ENCODE data around the gene YPEL4.

YPEL4 gene

DNA sequence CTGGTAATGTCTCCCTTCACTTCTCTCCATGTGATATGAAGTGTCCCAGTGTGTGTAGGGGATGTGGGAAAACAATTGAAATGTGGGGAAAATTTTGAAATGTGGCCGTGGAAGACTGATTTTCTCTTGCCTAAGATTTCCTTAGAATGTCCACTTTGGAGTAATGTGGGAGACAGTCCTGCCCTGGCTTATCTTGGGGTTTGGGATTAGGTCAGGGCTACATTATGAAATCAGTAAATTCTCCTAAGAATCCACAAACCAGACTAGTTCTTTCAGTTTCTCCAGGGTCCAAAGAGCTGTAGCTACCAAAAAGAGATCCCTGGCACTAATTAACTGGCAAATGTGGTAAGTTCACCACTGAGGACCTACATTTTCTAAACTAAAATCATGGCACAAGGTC, 22.8 kb downstream of the YPEL4 start:
- no peak for DNase-seq (ENCODE audit: low spot score)
- in situ Hi-C loops (cut with MboI; ENCODE audit: low pct_unique_long_range_greater_than_20kb, low sequenced_read_pairs, unreplicated experiment): loop anchor here (25.0 kb wide), 1 partner anchor 265 kb away; no protein-coding TSS in a partner anchor
- TF ChIP-seq, protein P1, sequence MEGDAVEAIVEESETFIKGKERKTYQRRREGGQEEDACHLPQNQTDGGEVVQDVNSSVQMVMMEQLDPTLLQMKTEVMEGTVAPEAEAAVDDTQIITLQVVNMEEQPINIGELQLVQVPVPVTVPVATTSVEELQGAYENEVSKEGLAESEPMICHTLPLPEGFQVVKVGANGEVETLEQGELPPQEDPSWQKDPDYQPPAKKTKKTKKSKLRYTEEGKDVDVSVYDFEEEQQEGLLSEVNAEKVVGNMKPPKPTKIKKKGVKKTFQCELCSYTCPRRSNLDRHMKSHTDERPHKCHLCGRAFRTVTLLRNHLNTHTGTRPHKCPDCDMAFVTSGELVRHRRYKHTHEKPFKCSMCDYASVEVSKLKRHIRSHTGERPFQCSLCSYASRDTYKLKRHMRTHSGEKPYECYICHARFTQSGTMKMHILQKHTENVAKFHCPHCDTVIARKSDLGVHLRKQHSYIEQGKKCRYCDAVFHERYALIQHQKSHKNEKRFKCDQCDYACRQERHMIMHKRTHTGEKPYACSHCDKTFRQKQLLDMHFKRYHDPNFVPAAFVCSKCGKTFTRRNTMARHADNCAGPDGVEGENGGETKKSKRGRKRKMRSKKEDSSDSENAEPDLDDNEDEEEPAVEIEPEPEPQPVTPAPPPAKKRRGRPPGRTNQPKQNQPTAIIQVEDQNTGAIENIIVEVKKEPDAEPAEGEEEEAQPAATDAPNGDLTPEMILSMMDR (IDR thresholded peaks at IDR 0.05; ENCODE audit: extremely low read depth, insufficient read depth, missing control alignments): no peak

DNA sequence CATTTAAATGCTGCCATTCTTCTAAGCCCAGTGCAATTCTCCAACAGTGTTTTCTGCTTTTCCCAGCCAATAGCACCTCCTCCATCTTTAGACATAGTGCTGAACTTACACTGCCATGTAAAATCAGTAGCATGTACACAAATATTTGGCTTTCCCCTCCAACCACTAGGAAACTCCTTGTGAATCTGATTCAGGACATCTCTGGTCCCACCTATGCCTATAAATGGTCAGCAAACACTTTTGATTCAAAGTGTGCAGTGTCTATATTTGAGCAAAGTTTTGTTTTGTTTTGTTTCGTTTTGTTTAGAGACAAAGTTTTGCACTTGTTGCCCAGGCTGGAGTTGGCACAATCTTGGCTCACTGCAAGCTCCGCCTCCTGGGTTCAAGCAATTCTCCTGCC, 24.8 kb downstream of the YPEL4 start:
- in situ Hi-C loops (cut with MboI; ENCODE audit: low pct_unique_long_range_greater_than_20kb, low sequenced_read_pairs, unreplicated experiment): loop anchor here (25.0 kb wide), 1 partner anchor 263 kb away; no protein-coding TSS in a partner anchor
- TF ChIP-seq, protein P1 (IDR thresholded peaks at IDR 0.05; ENCODE audit: extremely low read depth, insufficient read depth, missing control alignments): no peak

DNA sequence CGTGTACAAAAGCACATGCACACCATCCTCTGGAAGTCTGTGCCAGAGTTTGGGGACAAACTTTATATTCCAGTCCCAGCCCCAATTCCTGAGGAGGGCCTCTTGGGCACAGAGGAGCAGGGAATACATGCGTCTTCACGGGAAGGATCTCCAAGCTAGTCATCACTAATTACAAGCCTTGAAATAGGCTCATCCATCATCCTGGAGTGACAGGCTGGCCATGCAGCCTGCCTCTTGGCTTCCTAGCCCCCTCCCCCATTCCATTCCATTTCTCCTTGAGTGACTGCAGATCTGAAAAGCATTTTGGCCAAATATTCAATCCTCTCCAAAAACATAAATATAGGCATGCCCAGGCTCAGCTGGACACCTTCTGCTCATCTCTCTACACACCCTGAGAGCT, 27.4 kb downstream of the YPEL4 start:
- no peak for DNase-seq (ENCODE audit: low spot score)
- in situ Hi-C loops (cut with MboI; ENCODE audit: low pct_unique_long_range_greater_than_20kb, low sequenced_read_pairs, unreplicated experiment): no loop called here

More for the DNA sequence above, 24.8 kb downstream of the YPEL4 start:
- no peak for DNase-seq (ENCODE audit: low spot score)

DNA sequence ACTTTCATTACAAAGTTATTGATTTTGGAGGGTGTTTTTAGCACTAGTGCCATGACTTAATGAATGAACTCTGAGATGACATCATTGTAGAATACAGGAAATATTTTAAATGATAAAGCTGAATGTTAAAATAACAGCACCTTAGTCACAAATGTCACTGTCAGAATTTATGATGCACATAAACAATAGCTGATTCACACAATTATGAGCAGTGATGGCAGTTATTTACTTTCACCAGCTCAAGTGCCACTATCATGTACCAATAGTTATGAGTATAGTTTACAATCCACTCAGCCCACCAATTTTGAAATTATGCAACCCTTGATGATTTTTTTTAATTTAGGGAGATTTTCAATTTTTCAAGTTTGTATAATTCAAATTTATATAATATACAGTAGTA, 29.2 kb downstream of the YPEL4 start:
- TF ChIP-seq, protein P1 (IDR thresholded peaks at IDR 0.05; ENCODE audit: extremely low read depth, insufficient read depth, missing control alignments): no peak
- in situ Hi-C loops (cut with MboI; ENCODE audit: low pct_unique_long_range_greater_than_20kb, low sequenced_read_pairs, unreplicated experiment): no loop called here
- no peak for DNase-seq (ENCODE audit: low spot score)

More for the DNA sequence above, 27.4 kb downstream of the YPEL4 start:
- TF ChIP-seq, protein P1 (IDR thresholded peaks at IDR 0.05; ENCODE audit: extremely low read depth, insufficient read depth, missing control alignments): no peak

DNA sequence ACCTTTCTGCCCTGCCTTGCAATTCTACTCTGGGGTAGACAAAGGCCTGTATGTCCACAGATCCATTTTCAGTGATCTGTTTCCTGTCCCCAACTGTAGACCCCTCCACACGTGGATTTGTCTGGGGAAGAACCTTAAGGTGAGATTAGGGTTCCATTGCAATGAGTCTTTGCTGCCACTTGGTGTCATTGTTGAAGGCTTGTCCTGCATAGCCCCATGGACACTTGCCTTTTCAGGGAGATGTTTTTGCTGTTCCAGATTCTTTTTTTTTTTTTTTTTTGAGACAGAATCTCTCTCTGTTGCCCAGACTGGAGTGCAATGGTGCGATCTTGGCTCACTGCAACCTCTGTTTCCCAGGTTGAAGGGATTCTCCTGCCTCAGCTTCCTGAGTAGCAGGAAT, 30.4 kb downstream of the YPEL4 start:
- in situ Hi-C loops (cut with MboI; ENCODE audit: low pct_unique_long_range_greater_than_20kb, low sequenced_read_pairs, unreplicated experiment): no loop called here
- TF ChIP-seq, protein P1 (IDR thresholded peaks at IDR 0.05; ENCODE audit: extremely low read depth, insufficient read depth, missing control alignments): no peak
- DNase-seq (ENCODE audit: low spot score): no peak

DNA sequence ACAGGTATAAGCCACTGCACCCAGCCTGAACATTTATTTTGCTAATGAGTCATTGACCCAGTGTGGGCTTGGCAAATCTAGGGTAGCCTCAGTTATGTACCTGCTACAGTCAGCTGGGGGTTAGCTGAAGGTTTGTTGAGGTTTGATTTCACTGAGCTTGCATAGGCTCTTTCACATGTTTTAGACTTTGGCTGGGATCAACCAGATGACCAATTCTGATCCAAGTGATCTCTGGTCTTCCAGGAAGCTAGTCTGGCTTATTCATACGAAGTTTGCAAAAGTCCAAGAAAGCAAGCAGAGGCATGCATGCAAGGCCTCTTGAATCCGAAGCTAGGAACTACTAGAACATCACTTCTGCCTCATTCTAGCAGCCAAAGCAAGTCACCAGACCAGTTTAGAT, 31.3 kb downstream of the YPEL4 start:
- TF ChIP-seq, protein P1 (IDR thresholded peaks at IDR 0.05; ENCODE audit: extremely low read depth, insufficient read depth, missing control alignments): no peak
- DNase-seq (ENCODE audit: low spot score): no peak
- in situ Hi-C loops (cut with MboI; ENCODE audit: low pct_unique_long_range_greater_than_20kb, low sequenced_read_pairs, unreplicated experiment): no loop called here

DNA sequence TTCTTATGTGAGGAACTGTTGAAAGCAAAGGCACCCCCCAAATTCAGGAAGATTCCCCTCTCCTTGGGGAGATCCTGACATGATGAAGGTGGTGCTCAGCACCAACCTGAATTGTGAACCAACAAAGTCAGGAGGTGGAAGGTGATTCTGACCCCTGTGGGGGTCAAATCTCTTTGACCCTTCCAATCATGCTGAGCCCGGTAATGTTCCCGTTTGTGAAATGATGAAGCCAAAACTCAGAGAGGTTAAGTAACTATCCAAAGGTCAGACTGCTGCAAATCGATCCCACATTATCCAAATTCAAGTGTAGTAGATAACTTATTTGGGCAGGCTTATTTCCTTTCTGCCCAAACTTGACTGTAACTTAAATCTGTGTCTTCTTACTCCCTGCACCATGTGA, 33.1 kb downstream of the YPEL4 start:
- in situ Hi-C loops (cut with MboI; ENCODE audit: low pct_unique_long_range_greater_than_20kb, low sequenced_read_pairs, unreplicated experiment): no loop called here
- DNase-seq (ENCODE audit: low spot score): no peak
- TF ChIP-seq, protein P1 (IDR thresholded peaks at IDR 0.05; ENCODE audit: extremely low read depth, insufficient read depth, missing control alignments): no peak

Data from GM13977 (cell line).